Hematopoietic multipotent progenitor cell (in vitro differentiated cells): ENCODE measurements around the gene ABO. TPM values are rescaled to one million over a fixed set of nuclear protein-coding genes. Genes with fewer than 3 reads are reported as not detected.
"Not testable (repeated sequence)": the region's sequence is repeated elsewhere in the genome, so short reads cannot be mapped to it uniquely, and the experiment has no call there.

Experiments
- DNase-seq, 3 donors: peaks; one replicate each; pipeline ENCODE4 v3.0.0-alpha.2; 2011 to 2015; ENCODE audit warnings: low read depth in 2 of 3, low spot score in 2 of 3
- total RNA-seq: library from RNA; depleted of rRNA; stranded (reverse); fragments of >200 nt; gene quantifications from one replicate; pipeline ENCODE4 v1.2.3, GENCODE V29; 2012

Gene ABO
- total RNA-seq, 1 donor: 26.7 TPM

- DNase-seq: no peak
Observed at GRCh38 chr9:133268335-133269056, 6.5 kb downstream of the ABO start.

- DNase-seq: no peak
Observed at GRCh38 chr9:133264235-133264764, 10.7 kb downstream of the ABO start.

GRCh38 chr9:133263557-133263956, 11.4 kb downstream of the ABO start:
- no peak for DNase-seq

GRCh38 chr9:133262226-133262625, 12.8 kb downstream of the ABO start:
- no peak for DNase-seq

- DNase-seq: no peak
Observed at GRCh38 chr9:133261753-133262120, 13.3 kb downstream of the ABO start.

- no peak for DNase-seq
Observed at GRCh38 chr9:133261103-133261752, 13.8 kb downstream of the ABO start.

- DNase-seq: no peak
Observed at GRCh38 chr9:133260334-133261102, 14.5 kb downstream of the ABO start.

GRCh38 chr9:133258061-133259015, 16.7 kb downstream of the ABO start:
- no peak for DNase-seq

GRCh38 chr9:133257465-133257956, 17.5 kb downstream of the ABO start:
- DNase-seq: peak in 1 of 3 donors; percentile 43

- DNase-seq: no peak
Observed at GRCh38 chr9:133256686-133257091, 18.3 kb downstream of the ABO start.

GRCh38 chr9:133256136-133256461, 18.9 kb downstream of the ABO start:
- no peak for DNase-seq

GRCh38 chr9:133255371-133256135, 19.4 kb downstream of the ABO start:
- no peak for DNase-seq

GRCh38 chr9:133254471-133254870, 20.5 kb downstream of the ABO start:
- no peak for DNase-seq

- DNase-seq: no peak
Observed at GRCh38 chr9:133253268-133253667, 21.7 kb downstream of the ABO start.

- no peak for DNase-seq
Observed at GRCh38 chr9:133252301-133253020, 22.5 kb downstream of the ABO start.

GRCh38 chr9:133251773-133252172, 23.2 kb downstream of the ABO start:
- DNase-seq: no peak

GRCh38 chr9:133251221-133251620, 23.8 kb downstream of the ABO start:
- not testable (repeated sequence) for DNase-seq

GRCh38 chr9:133250741-133251170, 24.2 kb downstream of the ABO start:
- no peak for DNase-seq

GRCh38 chr9:133249337-133249736, 25.7 kb downstream of the ABO start:
- DNase-seq: no peak
